Activated CD8-positive, alpha-beta T cell treated with anti-CD3 and anti-CD28 coated beads for 36 hours (primary cell): ENCODE measurements around the gene CTDSP1. TPM values are rescaled to one million over a fixed set of nuclear protein-coding genes. Genes with fewer than 3 reads are reported as not detected.
A peak's percentile ranks its signal among the peaks of the same experiment; 100 is the strongest.

Experiments
- ATAC-seq: fragments of 200-7000 bp; cut with Tn5 transposase; one replicate; pipeline ENCODE4 v1.10.0; 2021; ENCODE audit warnings: mild to moderate bottlenecking, moderate library complexity
- CTCF ChIA-PET: fragments of 350-600 bp; sonication (Branson Sonifier 250); formaldehyde crosslinking; loops from one replicate; lab custom pipeline; 2021; ENCODE audit warnings: antibody characterized with exemption; lab: Charles Lee
- POLR2A ChIA-PET: fragments of 350-600 bp; sonication (Branson Sonifier 250); formaldehyde crosslinking; loops from one replicate; lab custom pipeline; 2021; ENCODE audit warnings: antibody characterized with exemption; lab: Charles Lee
- DNase-seq: peaks from one replicate; pipeline ENCODE4 v3.0.0-alpha.2; 2020
- H3K27ac Mint-ChIP-seq: one replicate; pipeline ENCODE4 v1.8.0; 2021; ENCODE audit warnings: mild to moderate bottlenecking, mixed read lengths
- H3K27me3 Mint-ChIP-seq: one replicate; pipeline ENCODE4 v1.8.0; 2021; ENCODE audit warnings: mixed read lengths
- H3K36me3 Mint-ChIP-seq: one replicate; pipeline ENCODE4 v1.8.0; 2021; ENCODE audit warnings: low read depth, mixed read lengths
- H3K4me1 Mint-ChIP-seq: one replicate; pipeline ENCODE4 v1.8.0; 2021; ENCODE audit warnings: low read depth, mixed read lengths
- H3K4me3 Mint-ChIP-seq: one replicate; pipeline ENCODE4 v1.8.0; 2021; ENCODE audit warnings: mild to moderate bottlenecking, moderate library complexity, mixed read lengths
- H3K9me3 Mint-ChIP-seq: one replicate; pipeline ENCODE4 v1.8.0; 2021; ENCODE audit warnings: mixed read lengths
- CTCF ChIP-seq: fragments of 200-600 bp; IDR thresholded peaks from one replicate; pipeline ENCODE4 v1.8.0; 2022; ENCODE audit warnings: antibody characterized with exemption, mild to moderate bottlenecking
- intact Hi-C: fragments of 100-400 bp; cut with micrococcal nuclease; formaldehyde crosslinking; loops from one replicate; pipeline ENCODE4 v1.10.0; 2022
- total RNA-seq, 2 experiments: library from RNA; stranded (reverse); gene quantifications; one replicate each; pipeline ENCODE4 v1.2.3, GENCODE V29; 2021

The CTDSP1 gene
- total RNA-seq, 2 experiments from 2014 or later, result 85.8 to 94.7 TPM

GRCh38 chr2:218386505-218387368 is 12.9 kb upstream of the CTDSP1 start:
- Mint-ChIP-seq H3K4me1 (peaks cover 7% of the 10 kb centered on the region), H3K4me3 (peak overlapping the region; percentile 42), H3K27me3 (peaks cover 4% of the 10 kb centered on the region), H3K9me3 (no peaks in the 10 kb centered on the region), H3K27ac (peak overlapping the region; percentile 45), H3K36me3 (no peaks in the 10 kb centered on the region)
- ATAC-seq (no peak), DNase-seq (no peak)
- CTCF ChIA-PET, result interaction anchor here (1.0 kb wide), 2 partner anchors 30 to 85 kb away, joined by 4 to 5 read pairs; partner anchors contain the start of gene CATIP
- no peak for TF ChIP-seq CTCF
- POLR2A ChIA-PET, result interaction anchor here (0.8 to 1.6 kb wide), 2 partner anchors 10 to 71 kb away, joined by 4 to 6 read pairs; no protein-coding TSS in a partner anchor
- intact Hi-C loops, result no loop called here

GRCh38 chr2:218387369-218388194 is 12.1 kb upstream of the CTDSP1 start:
- ChIA-PET POLR2A (interaction anchor here (0.8 to 1.6 kb wide), 2 partner anchors 9 to 72 kb away, joined by 4 to 6 read pairs; no protein-coding TSS in a partner anchor), CTCF (no interaction called here)
- no peak for TF ChIP-seq CTCF
- Mint-ChIP-seq H3K4me1 (peaks cover 7% of the 10 kb centered on the region), H3K36me3 (no peaks in the 10 kb centered on the region), H3K27me3 (peaks cover 4% of the 10 kb centered on the region), H3K4me3 (peak overlapping the region; percentile 42), H3K9me3 (no peaks in the 10 kb centered on the region), H3K27ac (peak overlapping the region; percentile 45)
- intact Hi-C loops, result no loop called here
- ATAC-seq (peak; percentile 78), DNase-seq (peak; percentile 43)

GRCh38 chr2:218389333-218390150 is 10.1 kb upstream of the CTDSP1 start:
- H3K27me3 Mint-ChIP-seq, result peaks cover 4% of the 10 kb centered on the region
- ChIA-PET CTCF (interaction anchor here (0.8 to 1.3 kb wide), 3 partner anchors 23 to 118 kb away, joined by 3 to 4 read pairs (median 3); no protein-coding TSS in a partner anchor), POLR2A (interaction anchor here (0.6 kb wide), 1 partner anchor 16 kb away, joined by 3 read pairs; no protein-coding TSS in a partner anchor)
- DNase-seq, result no peak
- no peak for ATAC-seq
- no peak for TF ChIP-seq CTCF
- H3K4me3 Mint-ChIP-seq, result no peak overlapping the region
- no peak overlapping the region for H3K27ac Mint-ChIP-seq
- intact Hi-C loops, result no loop called here
- H3K36me3 Mint-ChIP-seq, result no peaks in the 10 kb centered on the region
- H3K4me1 Mint-ChIP-seq, result peaks cover 19% of the 10 kb centered on the region
- no peaks in the 10 kb centered on the region for H3K9me3 Mint-ChIP-seq

GRCh38 chr2:218391202-218391601 is 8.5 kb upstream of the CTDSP1 start:
- no peak for TF ChIP-seq CTCF
- intact Hi-C loops, result no loop called here

More at GRCh38 chr2:218391202-218391601, 8.5 kb upstream of the CTDSP1 start:
- POLR2A ChIA-PET, result no interaction called here
- no peak overlapping the region for H3K4me3 Mint-ChIP-seq
- no peaks in the 10 kb centered on the region for H3K9me3 Mint-ChIP-seq
- no peaks in the 10 kb centered on the region for H3K36me3 Mint-ChIP-seq
- no peak overlapping the region for H3K27ac Mint-ChIP-seq
- ATAC-seq (no peak), DNase-seq (no peak)
- H3K27me3 Mint-ChIP-seq, result peaks cover 4% of the 10 kb centered on the region
- H3K4me1 Mint-ChIP-seq, result peaks cover 27% of the 10 kb centered on the region
- CTCF ChIA-PET, result no interaction called here
